K562 (cell line): Measurements from ENCODE around the gene NCOA1. TPM values are rescaled to one million over a fixed set of nuclear protein-coding genes. Genes with fewer than 3 reads are reported as not detected.
A peak's percentile ranks its signal among the peaks of the same experiment; 100 is the strongest.

ENCODE experiments used
- BHLHE40 ChIP-seq: IDR thresholded peaks from 2 replicates; pipeline ENCODE4 v1.6.1; 2011; ENCODE audit warnings: low read length, improper control_type of control experiment
- BRF2 ChIP-seq: IDR thresholded peaks from 3 replicates; pipeline ENCODE4 v1.6.1; 2011; ENCODE audit warnings: borderline replicate concordance, mild to moderate bottlenecking; ENCODE audit not compliant: insufficient read length, insufficient read depth
- CBFA2T3 ChIP-seq: fragments of 450-650 bp; IDR thresholded peaks from 2 replicates; pipeline ENCODE4 v1.6.1; 2017
- CBX2 ChIP-seq: fragments of 200-600 bp; sonication (generic); IDR thresholded peaks from one replicate; pipeline ENCODE4 v1.6.1; 2012; ENCODE audit warnings: mild to moderate bottlenecking, low read length, inconsistent platforms; ENCODE audit not compliant: insufficient read depth, poor library complexity, severe bottlenecking
- CHAMP1 ChIP-seq: fragments of 450-650 bp; IDR thresholded peaks from 2 replicates; pipeline ENCODE4 v1.6.1; 2016; ENCODE audit warnings: mild to moderate bottlenecking
- CHCHD3 ChIP-seq: fragments of 250-450 bp; sonication (Bioruptor Pico); IDR thresholded peaks from 2 replicates; pipeline ENCODE4 v2.1.2; 2022; ENCODE audit warnings: mild to moderate bottlenecking
- ETV6 ChIP-seq, 3 experiments: fragments of 150-350 bp in 1 of 3; sonication (generic) in 1 of 3; formaldehyde crosslinking in 1 of 3; IDR thresholded peaks; 2 replicates each; pipeline versions ENCODE4 v1.6.1 to v1.8.0; 2014 to 2022; ENCODE audit warnings: borderline replicate concordance in 2 of 3, low read depth in 2 of 3, antibody characterized with exemption in 1 of 3, low read length in 1 of 3, mild to moderate bottlenecking in 1 of 3, missing genetic modification reagents in 1 of 3
- FOXA1 ChIP-seq: fragments of 450-650 bp; IDR thresholded peaks from 2 replicates; pipeline ENCODE4 v1.6.1; 2016; ENCODE audit warnings: mild to moderate bottlenecking, borderline replicate concordance
- FOXK2 ChIP-seq, 2 experiments: fragments of 450-650 bp; IDR thresholded peaks in 1 of 2; conservative IDR thresholded peaks in 1 of 2; 2 replicates each; pipeline ENCODE4 v1.6.1; 2016; ENCODE audit warnings: low read depth in 2 of 2, mild to moderate bottlenecking in 1 of 2
- GATAD2A ChIP-seq: fragments of 450-650 bp; IDR thresholded peaks from 2 replicates; pipeline ENCODE4 v1.6.1; 2017
- IRF9 ChIP-seq: fragments of 450-650 bp; IDR thresholded peaks from 2 replicates; pipeline ENCODE4 v1.6.1; 2016; ENCODE audit warnings: missing biosample characterization, missing genetic modification characterization
- JUN ChIP-seq, 2 experiments: sonication (generic) in 1 of 2; formaldehyde crosslinking in 1 of 2; IDR thresholded peaks; 2 replicates each; pipeline versions ENCODE4 v1.6.1 to v1.8.0; 2012 to 2022; ENCODE audit warnings: borderline replicate concordance in 2 of 2, mild to moderate bottlenecking in 2 of 2, improper control_type of control experiment in 1 of 2, low read depth in 1 of 2, low read length in 1 of 2, missing genetic modification reagents in 1 of 2
- KAT2B ChIP-seq: IDR thresholded peaks from one replicate; pipeline ENCODE4 v1.6.1; 2012; ENCODE audit warnings: low read depth, mild to moderate bottlenecking, control low read depth, inconsistent platforms, low read length, moderate library complexity
- KDM1A ChIP-seq, 2 experiments: fragments of 450-650 bp; IDR thresholded peaks; 2 replicates each; pipeline ENCODE4 v1.6.1; 2016; ENCODE audit warnings: mild to moderate bottlenecking in 2 of 2
- MAZ ChIP-seq, 2 experiments: fragments of 450-650 bp in 1 of 2; sonication (generic) in 1 of 2; formaldehyde crosslinking; IDR thresholded peaks in 1 of 2; conservative IDR thresholded peaks in 1 of 2; 2 replicates each; pipeline versions ENCODE4 v1.4.0 to v1.5.0; 2020; ENCODE audit warnings: mild to moderate bottlenecking in 1 of 2, missing genetic modification reagents in 1 of 2
- MTA1 ChIP-seq: fragments of 450-650 bp; IDR thresholded peaks from 2 replicates; pipeline ENCODE4 v1.6.1; 2017; ENCODE audit warnings: borderline replicate concordance
- PRMT5 ChIP-seq: sonication (generic); formaldehyde crosslinking; IDR thresholded peaks from 2 replicates; pipeline ENCODE4 v1.5.0; 2020; ENCODE audit warnings: missing genetic modification reagents
- ZBTB17 ChIP-seq: fragments of 450-650 bp; formaldehyde crosslinking; IDR thresholded peaks from 2 replicates; pipeline ENCODE4 v1.4.0; 2020; ENCODE audit warnings: mild to moderate bottlenecking
- ZNF232 ChIP-seq: sonication (generic); formaldehyde crosslinking; IDR thresholded peaks from 2 replicates; pipeline ENCODE4 v1.8.0; 2022; ENCODE audit warnings: mild to moderate bottlenecking, missing genetic modification reagents
- ZNF644 ChIP-seq: fragments of 200-800 bp; sonication (Bioruptor generic); IDR thresholded peaks from 2 replicates; pipeline ENCODE4 v1.6.1; 2016; ENCODE audit warnings: low read depth, missing genetic modification characterization, missing compliant biosample characterization
- polyA plus RNA-seq, 8 experiments: library from polyadenylated mRNA; depleted of rRNA in 4 of 8; stranded (reverse) in 5 of 8; unstranded in 3 of 8; fragments of >200 nt; fragmentation: Nextera tagmentation in 2 of 8; fragmentation: Illumina TruSeq in 1 of 8; extraction: Ambion mirVana in 2 of 8; extraction: Trizol in 1 of 8; gene quantifications; 2 replicates each; pipeline versions ENCODE4 v1.2.1 to v1.2.3, GENCODE V29; 2011 to 2014; ENCODE audit warnings: inconsistent platforms in 1 of 8, missing spikeins in 1 of 8
- total RNA-seq, 7 experiments: library from RNA; depleted of rRNA in 6 of 7; stranded (reverse); fragments of >200 nt in 6 of 7; fragmentation: Illumina TruSeq in 2 of 7; extraction: Trizol in 2 of 7; gene quantifications; 2 replicates each; pipeline versions ENCODE4 v1.2.1 to v1.2.3, GENCODE V29; 2011 to 2021; ENCODE audit warnings: low replicate concordance in 1 of 7
- TF ChIP-seq, protein P1 (sequence below): IDR thresholded peaks from 2 replicates; pipeline ENCODE4 v1.6.1; 2012; ENCODE audit warnings: low read depth, low read length, improper control_type of control experiment, borderline replicate concordance

Gene NCOA1
- total and polyA plus RNA-seq, 9 of the 15 experiments (the other 6 are each of a cell fraction or from before 2014, with no cell fraction given), result 4.9 to 25.7 (median 17.0) TPM

GRCh38 chr2:24492421-24493279 lies 1.6 kb downstream of the NCOA1 start (continued):
- TF ChIP-seq BHLHE40, result no peak
- TF ChIP-seq GATAD2A, result no peak
- TF ChIP-seq IRF9 (tag), result no peak
- TF ChIP-seq CHCHD3, result no peak
- no peak for TF ChIP-seq CHAMP1
- no peak for TF ChIP-seq ZBTB17 (CRISPR knock-in tag)
- peak in 1 of 2 experiments; percentile 52; a peak in 1 of 4 replicates for TF ChIP-seq FOXK2 (conservative IDR thresholded peaks at IDR 0.05 in 1 of 2, IDR thresholded peaks at IDR 0.05 in 1 of 2; ENCODE audit: low read depth in 2 of 2)
- no peak for TF ChIP-seq CBX2
- TF ChIP-seq, protein P1, sequence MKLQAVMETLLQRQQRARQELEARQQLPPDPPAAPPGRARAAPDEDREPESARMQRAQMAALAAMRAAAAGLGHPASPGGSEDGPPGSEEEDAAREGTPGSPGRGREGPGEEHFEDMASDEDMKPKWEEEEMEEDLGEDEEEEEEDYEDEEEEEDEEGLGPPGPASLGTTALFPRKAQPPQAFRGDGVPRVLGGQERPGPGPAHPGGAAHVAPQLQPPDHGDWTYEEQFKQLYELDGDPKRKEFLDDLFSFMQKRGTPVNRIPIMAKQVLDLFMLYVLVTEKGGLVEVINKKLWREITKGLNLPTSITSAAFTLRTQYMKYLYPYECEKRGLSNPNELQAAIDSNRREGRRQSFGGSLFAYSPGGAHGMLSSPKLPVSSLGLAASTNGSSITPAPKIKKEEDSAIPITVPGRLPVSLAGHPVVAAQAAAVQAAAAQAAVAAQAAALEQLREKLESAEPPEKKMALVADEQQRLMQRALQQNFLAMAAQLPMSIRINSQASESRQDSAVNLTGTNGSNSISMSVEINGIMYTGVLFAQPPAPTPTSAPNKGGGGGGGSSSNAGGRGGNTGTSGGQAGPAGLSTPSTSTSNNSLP, result 0 out of 2 replicates have a peak, but pooled peaks have one; percentile 10
- no peak for TF ChIP-seq MTA1
- TF ChIP-seq ETV6 (IDR thresholded peaks at IDR 0.05; ENCODE audit: borderline replicate concordance in 1 of 2, low read depth in 2 of 2, low read length in 1 of 2), result no peak
- TF ChIP-seq ETV6 (CRISPR knock-in tag; IDR thresholded peaks at IDR 0.05; ENCODE audit: borderline replicate concordance), result no peak
- TF ChIP-seq MAZ (CRISPR knock-in tag; conservative IDR thresholded peaks at IDR 0.05 in 1 of 2, IDR thresholded peaks at IDR 0.05 in 1 of 2), result no peak
- peak; percentile 32 to 64; a peak in 1 of 4 replicates for TF ChIP-seq KDM1A (IDR thresholded peaks at IDR 0.05)
- TF ChIP-seq ZNF644 (tag), result no peak
- TF ChIP-seq JUN (IDR thresholded peaks at IDR 0.05; ENCODE audit: borderline replicate concordance, low read depth, low read length), result no peak
- TF ChIP-seq JUN (CRISPR knock-in tag; IDR thresholded peaks at IDR 0.05; ENCODE audit: borderline replicate concordance), result no peak
- no peak for TF ChIP-seq FOXA1
- TF ChIP-seq CBFA2T3, result no peak
- no peak for TF ChIP-seq PRMT5 (CRISPR knock-in tag)
- TF ChIP-seq KAT2B, result no peak
- no peak for TF ChIP-seq BRF2
- no peak for TF ChIP-seq ZNF232
